ENCODE data around the gene TNP1.

GRCh38 chr2:216888887-216889622 is 29.2 kb upstream of the TNP1 start:
- no peak for TF ChIP-seq MXI1 (conservative IDR thresholded peaks at IDR 0.05; ENCODE audit: poor library complexity, severe bottlenecking)
- TF ChIP-seq POLR2AphosphoS5 (IDR thresholded peaks at IDR 0.05): no peak

All from neural cell (in vitro differentiated cells).